Panc1 (cell line): ENCODE measurements around the gene C1orf159. TPM values are rescaled to one million over a fixed set of nuclear protein-coding genes. Genes with fewer than 3 reads are reported as not detected.

Source experiments
- ATAC-seq: fragments of 200-7000 bp; cut with Tn5 transposase; 2 replicates; pipeline ENCODE4 v1.9.1; 2020; ENCODE audit warnings: mild to moderate bottlenecking, moderate library complexity
- BruUV-seq: library from RNA; stranded (reverse); fragments of 400-500 nt; replicated peaks from 2 replicates; lab custom pipeline; 2021; lab: Mats Ljungman, UMichigan
- CTCF ChIA-PET: fragments of 300-600 bp; sonication (Branson Sonifier 250); formaldehyde crosslinking; loops from one replicate; lab custom pipeline; 2022; ENCODE audit warnings: antibody characterized with exemption; lab: Charles Lee
- POLR2A ChIA-PET: fragments of 300-600 bp; sonication (Branson Sonifier 250); formaldehyde crosslinking; loops from one replicate; lab custom pipeline; 2022; ENCODE audit warnings: antibody characterized with exemption; lab: Charles Lee
- DNase-seq: peaks from one replicate; pipeline ENCODE4 v3.0.0-alpha.2; 2010; ENCODE audit warnings: low read depth, low spot score
- H3K27ac ChIP-seq: 2 replicates; pipeline ENCODE4 v1.5.1; 2011; ENCODE audit warnings: mild to moderate bottlenecking, low read length, inconsistent platforms
- H3K27me3 ChIP-seq: fragments of 200-500 bp; sonication (Bioruptor generic); 2 replicates; pipeline ENCODE4 v1.6.0; 2014; ENCODE audit warnings: low read length, inconsistent platforms; ENCODE audit not compliant: control insufficient read depth, insufficient read depth
- H3K36me3 ChIP-seq: fragments of 200-500 bp; sonication (Bioruptor generic); 2 replicates; pipeline ENCODE4 v1.5.1; 2014; ENCODE audit warnings: inconsistent platforms, mild to moderate bottlenecking, low read length, moderate library complexity; ENCODE audit not compliant: control insufficient read depth, insufficient read depth
- H3K4me1 ChIP-seq: 2 replicates; pipeline ENCODE4 v1.5.1; 2011; ENCODE audit warnings: inconsistent platforms, mild to moderate bottlenecking, low read length, moderate library complexity; ENCODE audit not compliant: control insufficient read depth, insufficient read depth
- H3K4me3 ChIP-seq, 2 experiments: 2 replicates each; pipeline ENCODE4 v1.5.1; 2011 to 2012; ENCODE audit warnings: low read depth in 2 of 2, low read length in 2 of 2, mild to moderate bottlenecking in 2 of 2, inconsistent platforms in 1 of 2, moderate library complexity in 1 of 2
- H3K9me3 ChIP-seq: fragments of 200-500 bp; sonication (Bioruptor generic); 2 replicates; pipeline ENCODE4 v1.5.1; 2014; ENCODE audit warnings: low read depth, mild to moderate bottlenecking, inconsistent platforms, low read length, moderate library complexity; ENCODE audit not compliant: control insufficient read depth, insufficient read depth
- POLR2AphosphoS5 ChIP-seq: IDR thresholded peaks from 2 replicates; pipeline ENCODE4 v1.6.1; 2012; ENCODE audit warnings: mild to moderate bottlenecking, low read depth, low read length, moderate library complexity
- SIN3A ChIP-seq: IDR thresholded peaks from 2 replicates; pipeline ENCODE4 v1.6.1; 2012; ENCODE audit warnings: low read depth, mild to moderate bottlenecking, low read length, moderate library complexity, borderline replicate concordance; ENCODE audit not compliant: insufficient read depth
- TCF7L2 ChIP-seq: IDR thresholded peaks from 2 replicates; pipeline ENCODE4 v1.6.1; 2011; ENCODE audit warnings: mild to moderate bottlenecking, low read depth, low read length, inconsistent platforms
- in situ Hi-C: cut with HindIII; loops from 2 replicates; pipeline ENCODE4 v1.10.0; 2016; ENCODE audit warnings: low sequenced_read_pairs, low pct_unique_long_range_greater_than_20kb
- intact Hi-C: fragments of 100-400 bp; cut with micrococcal nuclease; formaldehyde crosslinking; loops from one replicate; pipeline ENCODE4 v1.10.0; 2022; ENCODE audit not compliant: unreplicated experiment
- total RNA-seq: library from RNA; stranded (reverse); gene quantifications from one replicate; pipeline ENCODE4 v1.2.1, GENCODE V29; 2021; ENCODE audit not compliant: unreplicated experiment
- TF ChIP-seq, protein P1 (sequence below), 2 experiments: IDR thresholded peaks; 2 replicates each; pipeline ENCODE4 v1.6.1; 2011 to 2012; ENCODE audit warnings: low read depth in 2 of 2, control low read depth in 1 of 2, low read length in 1 of 2, mild to moderate bottlenecking in 1 of 2, moderate library complexity in 1 of 2; ENCODE audit not compliant: insufficient read depth in 1 of 2
- TF ChIP-seq, protein P2 (sequence below): fragments of 450-650 bp; IDR thresholded peaks from 2 replicates; pipeline ENCODE4 v1.5.1; 2017; ENCODE audit warnings: mild to moderate bottlenecking

Gene C1orf159
- total RNA-seq, 1 experiment from 2014 or later = 28.8 TPM

- Histone ChIP-seq H3K36me3 (no peaks in the 10 kb centered on the region), H3K27me3 (no peaks in the 10 kb centered on the region), H3K27ac (no peak overlapping the region), H3K9me3 (no peaks in the 10 kb centered on the region), H3K4me1 (peaks cover 8% of the 10 kb centered on the region; the same call in 1 of the 2 replicates), H3K4me3 (no peak overlapping the region)
- in situ Hi-C loops (no loop called here), intact Hi-C loops (no loop called here)
- BruUV-seq = no TSS peak
- CTCF ChIA-PET = no interaction called here
- DNase-seq (no peak), ATAC-seq (no peak)
- TF ChIP-seq, protein P1, sequence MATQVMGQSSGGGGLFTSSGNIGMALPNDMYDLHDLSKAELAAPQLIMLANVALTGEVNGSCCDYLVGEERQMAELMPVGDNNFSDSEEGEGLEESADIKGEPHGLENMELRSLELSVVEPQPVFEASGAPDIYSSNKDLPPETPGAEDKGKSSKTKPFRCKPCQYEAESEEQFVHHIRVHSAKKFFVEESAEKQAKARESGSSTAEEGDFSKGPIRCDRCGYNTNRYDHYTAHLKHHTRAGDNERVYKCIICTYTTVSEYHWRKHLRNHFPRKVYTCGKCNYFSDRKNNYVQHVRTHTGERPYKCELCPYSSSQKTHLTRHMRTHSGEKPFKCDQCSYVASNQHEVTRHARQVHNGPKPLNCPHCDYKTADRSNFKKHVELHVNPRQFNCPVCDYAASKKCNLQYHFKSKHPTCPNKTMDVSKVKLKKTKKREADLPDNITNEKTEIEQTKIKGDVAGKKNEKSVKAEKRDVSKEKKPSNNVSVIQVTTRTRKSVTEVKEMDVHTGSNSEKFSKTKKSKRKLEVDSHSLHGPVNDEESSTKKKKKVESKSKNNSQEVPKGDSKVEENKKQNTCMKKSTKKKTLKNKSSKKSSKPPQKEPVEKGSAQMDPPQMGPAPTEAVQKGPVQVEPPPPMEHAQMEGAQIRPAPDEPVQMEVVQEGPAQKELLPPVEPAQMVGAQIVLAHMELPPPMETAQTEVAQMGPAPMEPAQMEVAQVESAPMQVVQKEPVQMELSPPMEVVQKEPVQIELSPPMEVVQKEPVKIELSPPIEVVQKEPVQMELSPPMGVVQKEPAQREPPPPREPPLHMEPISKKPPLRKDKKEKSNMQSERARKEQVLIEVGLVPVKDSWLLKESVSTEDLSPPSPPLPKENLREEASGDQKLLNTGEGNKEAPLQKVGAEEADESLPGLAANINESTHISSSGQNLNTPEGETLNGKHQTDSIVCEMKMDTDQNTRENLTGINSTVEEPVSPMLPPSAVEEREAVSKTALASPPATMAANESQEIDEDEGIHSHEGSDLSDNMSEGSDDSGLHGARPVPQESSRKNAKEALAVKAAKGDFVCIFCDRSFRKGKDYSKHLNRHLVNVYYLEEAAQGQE (IDR thresholded peaks at IDR 0.05; ENCODE audit: insufficient read depth in 1 of 2, low read depth in 2 of 2, low read length in 1 of 2) = no peak
- TF ChIP-seq, protein P2, sequence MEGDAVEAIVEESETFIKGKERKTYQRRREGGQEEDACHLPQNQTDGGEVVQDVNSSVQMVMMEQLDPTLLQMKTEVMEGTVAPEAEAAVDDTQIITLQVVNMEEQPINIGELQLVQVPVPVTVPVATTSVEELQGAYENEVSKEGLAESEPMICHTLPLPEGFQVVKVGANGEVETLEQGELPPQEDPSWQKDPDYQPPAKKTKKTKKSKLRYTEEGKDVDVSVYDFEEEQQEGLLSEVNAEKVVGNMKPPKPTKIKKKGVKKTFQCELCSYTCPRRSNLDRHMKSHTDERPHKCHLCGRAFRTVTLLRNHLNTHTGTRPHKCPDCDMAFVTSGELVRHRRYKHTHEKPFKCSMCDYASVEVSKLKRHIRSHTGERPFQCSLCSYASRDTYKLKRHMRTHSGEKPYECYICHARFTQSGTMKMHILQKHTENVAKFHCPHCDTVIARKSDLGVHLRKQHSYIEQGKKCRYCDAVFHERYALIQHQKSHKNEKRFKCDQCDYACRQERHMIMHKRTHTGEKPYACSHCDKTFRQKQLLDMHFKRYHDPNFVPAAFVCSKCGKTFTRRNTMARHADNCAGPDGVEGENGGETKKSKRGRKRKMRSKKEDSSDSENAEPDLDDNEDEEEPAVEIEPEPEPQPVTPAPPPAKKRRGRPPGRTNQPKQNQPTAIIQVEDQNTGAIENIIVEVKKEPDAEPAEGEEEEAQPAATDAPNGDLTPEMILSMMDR = no peak
- TF ChIP-seq SIN3A = no peak
- TF ChIP-seq TCF7L2 = no peak
- TF ChIP-seq POLR2AphosphoS5 = no peak
- POLR2A ChIA-PET = no interaction called here
These were observed 80.5 kb downstream of the C1orf159 start for GRCh38 chr1:1035291-1035943.

- POLR2A ChIA-PET = no interaction called here
- H3K36me3 ChIP-seq = no peaks in the 10 kb centered on the region
- in situ Hi-C loops (no loop called here), intact Hi-C loops (no loop called here)
- DNase-seq = no peak
- 0 out of 2 replicates have a peak, but pooled peaks cover 2% of the 10 kb centered on the region for H3K4me1 ChIP-seq
- CTCF ChIA-PET = no interaction called here
- no peak overlapping the region for H3K27ac ChIP-seq
- no peak for TF ChIP-seq SIN3A
- TF ChIP-seq, protein P1 (IDR thresholded peaks at IDR 0.05; ENCODE audit: insufficient read depth in 1 of 2, low read depth in 2 of 2, low read length in 1 of 2) = no peak
- TF ChIP-seq POLR2AphosphoS5 = no peak
- TF ChIP-seq, protein P2 = no peak; the same call in 1 of the 2 replicates
- no peak for TF ChIP-seq TCF7L2
- no peaks in the 10 kb centered on the region for H3K27me3 ChIP-seq
- no peak overlapping the region for H3K4me3 ChIP-seq
- no TSS peak for BruUV-seq
- ATAC-seq = no peak
- no peaks in the 10 kb centered on the region for H3K9me3 ChIP-seq
These were observed 81.5 kb downstream of the C1orf159 start for GRCh38 chr1:1034439-1034781.
